Liver (tissue), 9 donors: ENCODE data around the gene PLEKHA5. TPM values are rescaled to one million over a fixed set of nuclear protein-coding genes. Genes with fewer than 3 reads are reported as not detected.

Experiments used
- DNase-seq: peaks from one replicate; pipeline ENCODE4 v3.0.0-alpha.2; 2017; ENCODE audit warnings: low spot score
- H3K27ac ChIP-seq, 2 donors: one replicate each; pipeline ENCODE4 v1.7.0; 2013; ENCODE audit warnings: inconsistent platforms in 2 of 2, low read length in 2 of 2, control low read depth in 1 of 2, low read depth in 1 of 2, mild to moderate bottlenecking in 1 of 2
- H3K27me3 ChIP-seq, 4 donors: one replicate each; pipeline versions ENCODE4 v1.6.1 to v1.7.0; 2013; ENCODE audit warnings: low read length in 3 of 4, inconsistent platforms in 1 of 4, mild to moderate bottlenecking in 1 of 4, moderate library complexity in 1 of 4; ENCODE audit not compliant: control insufficient read depth in 4 of 4, insufficient read depth in 4 of 4
- H3K36me3 ChIP-seq, 4 donors: one replicate each; pipeline versions ENCODE4 v1.6.1 to v1.7.0; 2013; ENCODE audit warnings: low read length in 3 of 4, mild to moderate bottlenecking in 3 of 4, low read depth in 1 of 4, moderate library complexity in 1 of 4; ENCODE audit not compliant: control insufficient read depth in 4 of 4, insufficient read depth in 3 of 4
- H3K4me1 ChIP-seq, 4 donors: one replicate each; pipeline versions ENCODE4 v1.6.1 to v1.7.0; 2013; ENCODE audit warnings: low read length in 3 of 4, mild to moderate bottlenecking in 3 of 4, moderate library complexity in 1 of 4; ENCODE audit not compliant: control insufficient read depth in 4 of 4, insufficient read depth in 4 of 4
- H3K4me3 ChIP-seq, 3 donors: one replicate each; pipeline versions ENCODE4 v1.6.1 to v1.7.0; 2013; ENCODE audit warnings: low read length in 3 of 3, control low read depth in 1 of 3, low read depth in 1 of 3, mild to moderate bottlenecking in 1 of 3
- H3K9ac ChIP-seq, 2 donors: one replicate each; pipeline ENCODE4 v1.7.0; 2013; ENCODE audit warnings: low read length in 2 of 2, mild to moderate bottlenecking in 2 of 2, moderate library complexity in 2 of 2, control low read depth in 1 of 2, low read depth in 1 of 2
- H3K9me3 ChIP-seq, 4 donors: one replicate each; pipeline versions ENCODE4 v1.6.1 to v1.7.0; 2013; ENCODE audit warnings: low read length in 3 of 4; ENCODE audit not compliant: control insufficient read depth in 4 of 4
- EGR1 ChIP-seq, 2 donors: IDR thresholded peaks; 2 replicates each; pipeline ENCODE4 v1.6.1; 2016 to 2018; ENCODE audit warnings: antibody characterized with exemption in 2 of 2, low read depth in 2 of 2
- FOXA1 ChIP-seq: IDR thresholded peaks from 2 replicates; pipeline ENCODE4 v1.6.1; 2016; ENCODE audit warnings: antibody characterized with exemption
- FOXA2 ChIP-seq: IDR thresholded peaks from 2 replicates; pipeline ENCODE4 v1.6.1; 2016; ENCODE audit warnings: antibody characterized with exemption
- GABPA ChIP-seq, 2 donors: IDR thresholded peaks in 1 of 2; conservative IDR thresholded peaks in 1 of 2; 2 replicates each; pipeline ENCODE4 v1.6.1; 2016; ENCODE audit warnings: antibody characterized with exemption in 2 of 2, mild to moderate bottlenecking in 1 of 2, moderate library complexity in 1 of 2
- HNF4G ChIP-seq: IDR thresholded peaks from 2 replicates; pipeline ENCODE4 v1.6.1; 2016; ENCODE audit warnings: antibody characterized with exemption
- JUND ChIP-seq, 2 donors: IDR thresholded peaks; 2 replicates each; pipeline ENCODE4 v1.6.1; 2016; ENCODE audit warnings: antibody characterized with exemption in 2 of 2
- NR2F2 ChIP-seq: IDR thresholded peaks from 2 replicates; pipeline ENCODE4 v1.6.1; 2016; ENCODE audit warnings: antibody characterized with exemption
- RAD21 ChIP-seq, 2 donors: IDR thresholded peaks; 2 replicates each; pipeline ENCODE4 v1.6.1; 2016; ENCODE audit warnings: antibody characterized with exemption in 2 of 2, mild to moderate bottlenecking in 2 of 2
- RXRA ChIP-seq, 2 donors: IDR thresholded peaks; 2 replicates each; pipeline ENCODE4 v1.6.1; 2017 to 2018; ENCODE audit warnings: antibody characterized with exemption in 2 of 2, mild to moderate bottlenecking in 1 of 2
- SP1 ChIP-seq: IDR thresholded peaks from 2 replicates; pipeline ENCODE4 v1.6.1; 2018; ENCODE audit warnings: antibody characterized with exemption, mild to moderate bottlenecking
- TAF1 ChIP-seq: conservative IDR thresholded peaks from 2 replicates; pipeline ENCODE4 v1.6.1; 2016; ENCODE audit warnings: antibody characterized with exemption, mild to moderate bottlenecking
- polyA plus RNA-seq, 2 donors: library from polyadenylated mRNA; stranded (reverse) in 1 of 2; unstranded in 1 of 2; fragments of 200-250 nt in 1 of 2; fragments of >200 nt in 1 of 2; fragmentation: Nextera tagmentation in 1 of 2; extraction: Ambion mirVana in 1 of 2; gene quantifications; one replicate each; pipeline versions ENCODE4 v1.2.1 to v1.2.3, GENCODE V29; 2013 to 2015
- total RNA-seq, 2 donors: library from RNA; depleted of rRNA; stranded (reverse); fragments of >200 nt; gene quantifications; one replicate each; pipeline ENCODE4 v1.2.3, GENCODE V29; 2014
- TF ChIP-seq, protein P1 (sequence below): fragments of 150-350 bp; IDR thresholded peaks from 2 replicates; pipeline ENCODE4 v1.5.1; 2017; ENCODE audit warnings: improper control_type of control experiment, low read depth, low read length; ENCODE audit not compliant: missing input control
- TF ChIP-seq, protein P2 (sequence below): IDR thresholded peaks from 2 replicates; pipeline ENCODE4 v1.6.1; 2016; ENCODE audit warnings: antibody characterized with exemption
- TF ChIP-seq, protein P3 (sequence below): IDR thresholded peaks from 2 replicates; pipeline ENCODE4 v1.6.1; 2016; ENCODE audit warnings: antibody characterized with exemption
- TF ChIP-seq, protein P4 (sequence below): IDR thresholded peaks from 2 replicates; pipeline ENCODE4 v1.6.1; 2016; ENCODE audit warnings: antibody characterized with exemption, mild to moderate bottlenecking
- donor health status: healthy.
- donor health status: healthy.
- donor health status: healthy.
- donor health status: healthy.
- donor health status: healthy.

PLEKHA5 gene
- total and polyA plus RNA-seq, 4 donors, result 4.6 to 25.5 (median 16.8) TPM

DNA sequence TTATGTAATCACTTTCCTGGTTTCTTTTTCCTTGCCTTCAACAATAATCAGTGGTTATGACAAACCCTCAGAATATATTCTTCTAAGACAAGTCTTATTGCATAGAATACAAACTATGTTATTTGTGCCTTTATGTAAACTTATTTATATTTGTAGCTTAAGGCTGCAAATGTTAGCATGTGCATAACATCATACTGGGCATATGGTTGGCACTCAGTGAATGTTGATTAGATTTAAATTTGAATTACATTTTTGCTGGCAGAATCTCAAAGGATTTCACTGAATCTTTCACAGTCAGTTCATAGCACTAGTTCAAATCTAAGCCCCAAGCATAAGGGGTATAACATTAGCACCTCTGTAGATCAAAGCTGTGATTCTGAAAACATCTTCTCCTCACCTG is 196.6 kb downstream of the PLEKHA5 start:
- DNase-seq, result no peak
- H3K4me3 ChIP-seq, result no peak overlapping the region
- no peak for TF ChIP-seq EGR1 (IDR thresholded peaks at IDR 0.05; ENCODE audit: low read depth in 2 of 2)
- no peak for TF ChIP-seq FOXA1
- no peak for TF ChIP-seq TAF1
- TF ChIP-seq, protein P1, sequence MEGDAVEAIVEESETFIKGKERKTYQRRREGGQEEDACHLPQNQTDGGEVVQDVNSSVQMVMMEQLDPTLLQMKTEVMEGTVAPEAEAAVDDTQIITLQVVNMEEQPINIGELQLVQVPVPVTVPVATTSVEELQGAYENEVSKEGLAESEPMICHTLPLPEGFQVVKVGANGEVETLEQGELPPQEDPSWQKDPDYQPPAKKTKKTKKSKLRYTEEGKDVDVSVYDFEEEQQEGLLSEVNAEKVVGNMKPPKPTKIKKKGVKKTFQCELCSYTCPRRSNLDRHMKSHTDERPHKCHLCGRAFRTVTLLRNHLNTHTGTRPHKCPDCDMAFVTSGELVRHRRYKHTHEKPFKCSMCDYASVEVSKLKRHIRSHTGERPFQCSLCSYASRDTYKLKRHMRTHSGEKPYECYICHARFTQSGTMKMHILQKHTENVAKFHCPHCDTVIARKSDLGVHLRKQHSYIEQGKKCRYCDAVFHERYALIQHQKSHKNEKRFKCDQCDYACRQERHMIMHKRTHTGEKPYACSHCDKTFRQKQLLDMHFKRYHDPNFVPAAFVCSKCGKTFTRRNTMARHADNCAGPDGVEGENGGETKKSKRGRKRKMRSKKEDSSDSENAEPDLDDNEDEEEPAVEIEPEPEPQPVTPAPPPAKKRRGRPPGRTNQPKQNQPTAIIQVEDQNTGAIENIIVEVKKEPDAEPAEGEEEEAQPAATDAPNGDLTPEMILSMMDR, result no peak
- no peak for TF ChIP-seq GABPA (IDR thresholded peaks at IDR 0.05 in 1 of 2, conservative IDR thresholded peaks at IDR 0.05 in 1 of 2)
- no peaks in the 10 kb centered on the region for H3K9me3 ChIP-seq
- H3K27me3 ChIP-seq, result no peaks in the 10 kb centered on the region
- H3K9ac ChIP-seq, result no peak overlapping the region
- H3K4me1 ChIP-seq, result peaks cover 0 to 3% (median 0%) of the 10 kb centered on the region in 4 donors
- H3K36me3 ChIP-seq, result peaks cover 0 to 11% (median 9%) of the 10 kb centered on the region in 4 donors
- no peak overlapping the region for H3K27ac ChIP-seq

DNA sequence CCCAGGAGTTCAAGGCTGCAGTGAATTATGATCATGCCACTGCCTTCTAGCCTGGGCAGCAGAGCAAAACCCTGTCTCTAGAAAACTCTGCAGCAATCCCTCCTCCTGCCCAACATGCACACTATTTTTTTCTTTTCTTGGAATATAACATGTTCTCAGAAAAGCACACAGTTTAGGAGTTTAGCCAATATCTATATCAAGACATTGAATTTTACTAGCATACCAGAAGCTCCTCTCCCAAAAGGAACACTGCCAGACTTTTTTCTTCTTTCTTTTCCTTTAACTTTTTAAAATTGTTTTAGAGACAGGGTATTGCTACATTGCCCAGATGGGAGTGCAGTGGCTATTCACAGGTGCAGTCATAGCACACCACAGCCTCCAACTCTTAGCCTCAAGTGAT is 202.7 kb downstream of the PLEKHA5 start:
- Histone ChIP-seq H3K36me3 (peaks cover 4 to 11% (median 4%) of the 10 kb centered on the region in 4 donors), H3K4me1 (no peaks in the 10 kb centered on the region), H3K9me3 (no peaks in the 10 kb centered on the region), H3K4me3 (no peak overlapping the region), H3K27me3 (no peaks in the 10 kb centered on the region), H3K9ac (no peak overlapping the region), H3K27ac (no peak overlapping the region)
- TF ChIP-seq, protein P2, sequence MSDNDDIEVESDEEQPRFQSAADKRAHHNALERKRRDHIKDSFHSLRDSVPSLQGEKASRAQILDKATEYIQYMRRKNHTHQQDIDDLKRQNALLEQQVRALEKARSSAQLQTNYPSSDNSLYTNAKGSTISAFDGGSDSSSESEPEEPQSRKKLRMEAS, result no peak
- TF ChIP-seq FOXA1, result no peak
- no peak for TF ChIP-seq RAD21 (IDR thresholded peaks at IDR 0.05)
- TF ChIP-seq GABPA (IDR thresholded peaks at IDR 0.05 in 1 of 2, conservative IDR thresholded peaks at IDR 0.05 in 1 of 2), result no peak
- TF ChIP-seq, protein P3, sequence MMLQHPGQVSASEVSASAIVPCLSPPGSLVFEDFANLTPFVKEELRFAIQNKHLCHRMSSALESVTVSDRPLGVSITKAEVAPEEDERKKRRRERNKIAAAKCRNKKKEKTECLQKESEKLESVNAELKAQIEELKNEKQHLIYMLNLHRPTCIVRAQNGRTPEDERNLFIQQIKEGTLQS, result no peak
- no peak for TF ChIP-seq TAF1
- TF ChIP-seq FOXA2, result no peak
- TF ChIP-seq, protein P1, result no peak
- TF ChIP-seq, protein P4, sequence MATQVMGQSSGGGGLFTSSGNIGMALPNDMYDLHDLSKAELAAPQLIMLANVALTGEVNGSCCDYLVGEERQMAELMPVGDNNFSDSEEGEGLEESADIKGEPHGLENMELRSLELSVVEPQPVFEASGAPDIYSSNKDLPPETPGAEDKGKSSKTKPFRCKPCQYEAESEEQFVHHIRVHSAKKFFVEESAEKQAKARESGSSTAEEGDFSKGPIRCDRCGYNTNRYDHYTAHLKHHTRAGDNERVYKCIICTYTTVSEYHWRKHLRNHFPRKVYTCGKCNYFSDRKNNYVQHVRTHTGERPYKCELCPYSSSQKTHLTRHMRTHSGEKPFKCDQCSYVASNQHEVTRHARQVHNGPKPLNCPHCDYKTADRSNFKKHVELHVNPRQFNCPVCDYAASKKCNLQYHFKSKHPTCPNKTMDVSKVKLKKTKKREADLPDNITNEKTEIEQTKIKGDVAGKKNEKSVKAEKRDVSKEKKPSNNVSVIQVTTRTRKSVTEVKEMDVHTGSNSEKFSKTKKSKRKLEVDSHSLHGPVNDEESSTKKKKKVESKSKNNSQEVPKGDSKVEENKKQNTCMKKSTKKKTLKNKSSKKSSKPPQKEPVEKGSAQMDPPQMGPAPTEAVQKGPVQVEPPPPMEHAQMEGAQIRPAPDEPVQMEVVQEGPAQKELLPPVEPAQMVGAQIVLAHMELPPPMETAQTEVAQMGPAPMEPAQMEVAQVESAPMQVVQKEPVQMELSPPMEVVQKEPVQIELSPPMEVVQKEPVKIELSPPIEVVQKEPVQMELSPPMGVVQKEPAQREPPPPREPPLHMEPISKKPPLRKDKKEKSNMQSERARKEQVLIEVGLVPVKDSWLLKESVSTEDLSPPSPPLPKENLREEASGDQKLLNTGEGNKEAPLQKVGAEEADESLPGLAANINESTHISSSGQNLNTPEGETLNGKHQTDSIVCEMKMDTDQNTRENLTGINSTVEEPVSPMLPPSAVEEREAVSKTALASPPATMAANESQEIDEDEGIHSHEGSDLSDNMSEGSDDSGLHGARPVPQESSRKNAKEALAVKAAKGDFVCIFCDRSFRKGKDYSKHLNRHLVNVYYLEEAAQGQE, result no peak
- TF ChIP-seq SP1, result no peak
- no peak for TF ChIP-seq RXRA (IDR thresholded peaks at IDR 0.05)
- no peak for TF ChIP-seq HNF4G
- no peak for TF ChIP-seq EGR1 (IDR thresholded peaks at IDR 0.05; ENCODE audit: low read depth in 2 of 2)
- TF ChIP-seq JUND (IDR thresholded peaks at IDR 0.05), result no peak
- no peak for TF ChIP-seq NR2F2
- DNase-seq, result no peak
